22Rv1 (cell line): ENCODE measurements around the gene SVBP.

Source experiments
- CTCF ChIP-seq: fragments of 450-650 bp; IDR thresholded peaks from 2 replicates; pipeline ENCODE4 v1.5.1; 2017; ENCODE audit warnings: mild to moderate bottlenecking
- ZFX ChIP-seq: fragments of 450-650 bp; IDR thresholded peaks from 2 replicates; pipeline ENCODE4 v1.6.1; 2017; ENCODE audit warnings: antibody characterized with exemption, borderline replicate concordance

- TF ChIP-seq CTCF: no peak
- TF ChIP-seq ZFX: no peak
Measured at GRCh38 chr1:42806171-42806570, 11.0 kb downstream of the SVBP start.
